Esophagus squamous epithelium (tissue), 5 donors: ENCODE data around the gene GULP1. TPM values are rescaled to one million over a fixed set of nuclear protein-coding genes. Genes with fewer than 3 reads are reported as not detected.

ENCODE experiments used
- DNase-seq: peaks from one replicate; lab custom pipeline; 2025; lab: John Stamatoyannopoulos, UW
- H3K27ac ChIP-seq, 4 donors: fragments of 200-600 bp; sonication (generic); one replicate each; pipeline ENCODE4 v1.5.1; 2016 to 2019; ENCODE audit warnings: mild to moderate bottlenecking in 1 of 4
- H3K27me3 ChIP-seq, 4 donors: fragments of 200-600 bp; sonication (generic); 1 replicate in 3 of 4; 2 replicates in 1 of 4; pipeline versions ENCODE4 v1.5.1 to v1.6.0; 2017 to 2021; ENCODE audit warnings: antibody characterized with exemption in 1 of 4
- H3K36me3 ChIP-seq, 3 donors: fragments of 200-600 bp; sonication (generic); one replicate each; pipeline ENCODE4 v1.5.1; 2016 to 2019
- H3K4me1 ChIP-seq, 3 donors: fragments of 200-600 bp; sonication (generic); one replicate each; pipeline ENCODE4 v1.5.1; 2017 to 2019
- H3K4me3 ChIP-seq, 4 donors: fragments of 200-600 bp; sonication (generic); 1 replicate in 3 of 4; 2 replicates in 1 of 4; pipeline ENCODE4 v1.5.1; 2016 to 2019; ENCODE audit warnings: mild to moderate bottlenecking in 2 of 4, moderate library complexity in 1 of 4
- H3K9me3 ChIP-seq, 3 donors: fragments of 200-600 bp; sonication (generic); one replicate each; pipeline ENCODE4 v1.5.1; 2016 to 2019
- POLR2A ChIP-seq, 4 donors: fragments of 450-650 bp; IDR thresholded peaks; one replicate each; pipeline ENCODE4 v1.6.1; 2017; ENCODE audit warnings: antibody characterized with exemption in 4 of 4, mild to moderate bottlenecking in 4 of 4, moderate library complexity in 3 of 4
- WGBS, 2 donors: methylation state at CpG; one replicate each; pipeline ENCODE4 v1.1.5; 2018; 5-methylcytosine and 5-hydroxymethylcytosine counted together
- intact Hi-C: fragments of 100-400 bp; cut with DNase I; formaldehyde crosslinking; loops from one replicate; pipeline ENCODE4 v1.15.0; 2022
- total RNA-seq, 4 donors: library from RNA; depleted of rRNA; stranded (reverse); fragments of >200 nt; gene quantifications; one replicate each; pipeline ENCODE4 v1.1.0, GENCODE V29; 2016
- TF ChIP-seq, protein P1 (sequence below), 6 experiments: fragments of 450-650 bp in 4 of 6; fragments of 200-600 bp in 2 of 6; sonication (generic) in 2 of 6; IDR thresholded peaks; one replicate each; pipeline ENCODE4 v1.5.1; 2016 to 2019; ENCODE audit warnings: antibody characterized with exemption in 6 of 6, mild to moderate bottlenecking in 4 of 6, moderate library complexity in 4 of 6
- donor health status: DM: yes; HTN: yes; CAD: no.

Gene GULP1
- total RNA-seq, 4 donors from 2014 or later, result 10.4 to 39.3 (median 24.2) TPM

- H3K27me3 ChIP-seq, result no peaks in the 10 kb centered on the region
- no peak for DNase-seq
- TF ChIP-seq POLR2A (IDR thresholded peaks at IDR 0.05), result no peak
- TF ChIP-seq, protein P1, sequence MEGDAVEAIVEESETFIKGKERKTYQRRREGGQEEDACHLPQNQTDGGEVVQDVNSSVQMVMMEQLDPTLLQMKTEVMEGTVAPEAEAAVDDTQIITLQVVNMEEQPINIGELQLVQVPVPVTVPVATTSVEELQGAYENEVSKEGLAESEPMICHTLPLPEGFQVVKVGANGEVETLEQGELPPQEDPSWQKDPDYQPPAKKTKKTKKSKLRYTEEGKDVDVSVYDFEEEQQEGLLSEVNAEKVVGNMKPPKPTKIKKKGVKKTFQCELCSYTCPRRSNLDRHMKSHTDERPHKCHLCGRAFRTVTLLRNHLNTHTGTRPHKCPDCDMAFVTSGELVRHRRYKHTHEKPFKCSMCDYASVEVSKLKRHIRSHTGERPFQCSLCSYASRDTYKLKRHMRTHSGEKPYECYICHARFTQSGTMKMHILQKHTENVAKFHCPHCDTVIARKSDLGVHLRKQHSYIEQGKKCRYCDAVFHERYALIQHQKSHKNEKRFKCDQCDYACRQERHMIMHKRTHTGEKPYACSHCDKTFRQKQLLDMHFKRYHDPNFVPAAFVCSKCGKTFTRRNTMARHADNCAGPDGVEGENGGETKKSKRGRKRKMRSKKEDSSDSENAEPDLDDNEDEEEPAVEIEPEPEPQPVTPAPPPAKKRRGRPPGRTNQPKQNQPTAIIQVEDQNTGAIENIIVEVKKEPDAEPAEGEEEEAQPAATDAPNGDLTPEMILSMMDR (IDR thresholded peaks at IDR 0.05), result no peak
- intact Hi-C loops, result no loop called here
- H3K27ac ChIP-seq, result no peak overlapping the region
- H3K4me1 ChIP-seq, result peaks cover 0 to 7% (median 3%) of the 10 kb centered on the region in 3 donors
- no peaks in the 10 kb centered on the region for H3K9me3 ChIP-seq
- no peak overlapping the region for H3K4me3 ChIP-seq
- H3K36me3 ChIP-seq, result no peaks in the 10 kb centered on the region
Measured at GRCh38 chr2:188327518-188328213, 36.0 kb downstream of the GULP1 start.

DNA sequence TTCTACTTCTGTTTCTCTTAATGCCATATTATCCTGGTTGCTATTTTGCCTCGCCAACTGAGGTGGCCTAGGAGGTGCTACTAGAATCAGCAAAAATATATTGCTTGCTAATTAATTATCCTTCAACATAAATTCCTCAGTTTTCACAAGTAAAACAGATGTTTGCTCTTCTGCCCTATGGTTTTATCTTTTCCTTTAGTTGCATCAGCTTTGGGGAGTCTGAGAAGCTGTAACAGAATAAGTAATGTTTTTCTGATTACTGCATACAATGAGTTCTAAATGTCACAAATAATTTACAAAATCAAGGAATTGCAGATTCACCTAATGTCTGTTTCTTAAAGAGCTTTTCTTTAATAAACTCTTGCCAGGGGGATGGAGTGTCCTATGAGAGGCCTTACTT lies 36.7 kb downstream of the GULP1 start:
- H3K27me3 ChIP-seq, result no peaks in the 10 kb centered on the region
- H3K27ac ChIP-seq, result no peak overlapping the region
- no peak overlapping the region for H3K4me3 ChIP-seq
- no peaks in the 10 kb centered on the region for H3K9me3 ChIP-seq
- H3K4me1 ChIP-seq, result peaks cover 0 to 12% (median 3%) of the 10 kb centered on the region in 3 donors
- DNase-seq, result no peak
- no peaks in the 10 kb centered on the region for H3K36me3 ChIP-seq
- no peak for TF ChIP-seq POLR2A (IDR thresholded peaks at IDR 0.05)
- TF ChIP-seq, protein P1 (IDR thresholded peaks at IDR 0.05), result no peak
- 81 to 100% methylated on average over 1 of the region's 1 CpG for WGBS, 2 donors
- intact Hi-C loops, result no loop called here

- TF ChIP-seq, protein P1 (IDR thresholded peaks at IDR 0.05), result no peak
- no peak for TF ChIP-seq POLR2A (IDR thresholded peaks at IDR 0.05)
- no peak overlapping the region for H3K27ac ChIP-seq
- peaks cover 0 to 25% (median 3%) of the 10 kb centered on the region in 3 donors for H3K4me1 ChIP-seq
- no peak for DNase-seq
- intact Hi-C loops, result no loop called here
- H3K36me3 ChIP-seq, result no peaks in the 10 kb centered on the region
- WGBS, 2 donors, result 69 to 88% methylated on average over 2 of the region's 2 CpGs
- H3K27me3 ChIP-seq, result no peaks in the 10 kb centered on the region
- H3K9me3 ChIP-seq, result no peaks in the 10 kb centered on the region
- H3K4me3 ChIP-seq, result no peak overlapping the region
Measured at GRCh38 chr2:188330316-188331053, 38.8 kb downstream of the GULP1 start.

GRCh38 chr2:188332619-188333018 lies 40.9 kb downstream of the GULP1 start:
- Histone ChIP-seq H3K4me1 (peaks cover 0 to 25% (median 0%) of the 10 kb centered on the region in 3 donors), H3K4me3 (no peak overlapping the region), H3K27me3 (no peaks in the 10 kb centered on the region), H3K36me3 (no peaks in the 10 kb centered on the region), H3K27ac (no peak overlapping the region), H3K9me3 (no peaks in the 10 kb centered on the region)
- intact Hi-C loops, result no loop called here
- no peak for TF ChIP-seq POLR2A (IDR thresholded peaks at IDR 0.05)
- TF ChIP-seq, protein P1 (IDR thresholded peaks at IDR 0.05), result no peak
- 75 to 100% methylated on average over 2 of the region's 2 CpGs for WGBS, 2 donors
- no peak for DNase-seq
